A549 (cell line): Measurements from ENCODE around the gene TXNRD2. TPM values are rescaled to one million over a fixed set of nuclear protein-coding genes. Genes with fewer than 3 reads are reported as not detected.

ENCODE experiments used
- ATAC-seq, 2 experiments: fragments of 200-7000 bp in 1 of 2; fragments of >200 bp in 1 of 2; cut with Nextera tagmentation in 1 of 2; cut with Tn5 transposase in 1 of 2; 3 replicates each; pipeline versions ENCODE4 v1.8.0 to v1.9.1; 2018 to 2020; ENCODE audit warnings: mild to moderate bottlenecking in 1 of 2, moderate library complexity in 1 of 2
- CTCF ChIA-PET: fragments of 300-600 bp; sonication (Branson Sonifier 250); formaldehyde crosslinking; extraction: SDS; loops from one replicate; lab custom pipeline; 2021; ENCODE audit warnings: antibody characterized with exemption, inconsistent platforms; lab: Yijun Ruan, JAX
- POLR2A ChIA-PET: fragments of 350-600 bp; formaldehyde crosslinking; extraction: SDS; loops from one replicate; lab custom pipeline; 2021; ENCODE audit warnings: antibody characterized with exemption, inconsistent platforms; lab: Yijun Ruan, JAX
- DNase-seq, 2 experiments: peaks; one replicate each; pipeline versions ENCODE4 v3.0.0 to v3.0.0-alpha.2; 2011 to 2016; ENCODE audit warnings: low read depth in 1 of 2, low spot score in 1 of 2
- FAIRE-seq: peaks from 2 replicates; lab custom pipeline; 2011; peaks lifted over from hg19 to GRCh38; lab: Jason Lieb, UNC
- H3K27ac ChIP-seq, 2 experiments: fragments of >200 bp; sonication (Bioruptor Twin); formaldehyde crosslinking; 3 replicates each; pipeline ENCODE4 v1.5.1; 2016 to 2017
- H3K4me1 ChIP-seq: fragments of >200 bp; sonication (Bioruptor Twin); formaldehyde crosslinking; 3 replicates; pipeline ENCODE4 v1.6.1; 2016
- H3K4me2 ChIP-seq: fragments of >200 bp; sonication (Bioruptor Twin); formaldehyde crosslinking; 3 replicates; pipeline ENCODE4 v1.6.1; 2016
- H3K4me3 ChIP-seq: fragments of >200 bp; sonication (Bioruptor Twin); formaldehyde crosslinking; 3 replicates; pipeline ENCODE4 v1.5.1; 2016
- H3K9me3 ChIP-seq: fragments of >200 bp; sonication (Bioruptor Twin); formaldehyde crosslinking; 3 replicates; pipeline ENCODE4 v1.6.1; 2016
- BHLHE40 ChIP-seq: IDR thresholded peaks from 2 replicates; pipeline ENCODE4 v1.6.1; 2012; ENCODE audit warnings: low read depth, low read length, inconsistent platforms
- CEBPB ChIP-seq, 2 experiments: fragments of >200 bp in 1 of 2; sonication (Bioruptor Twin) in 1 of 2; formaldehyde crosslinking in 1 of 2; IDR thresholded peaks; 2 replicates each; pipeline ENCODE4 v1.6.1; 2012 to 2016
- CHD2 ChIP-seq: fragments of 150-350 bp; IDR thresholded peaks from 2 replicates; pipeline ENCODE4 v1.6.1; 2014; ENCODE audit warnings: low read length; ENCODE audit not compliant: partially characterized antibody
- CTCF ChIP-seq: fragments of >200 bp; sonication (Bioruptor Twin); formaldehyde crosslinking; IDR thresholded peaks from 3 replicates; pipeline ENCODE4 v1.5.1; 2016
- FOSB ChIP-seq: fragments of 250-450 bp; sonication (Bioruptor Pico); IDR thresholded peaks from 2 replicates; pipeline ENCODE4 v1.5.0; 2020; ENCODE audit warnings: mild to moderate bottlenecking, moderate library complexity
- FOXS1 ChIP-seq: fragments of 250-450 bp; sonication (Bioruptor Pico); IDR thresholded peaks from 2 replicates; pipeline ENCODE4 v1.5.0; 2020; ENCODE audit warnings: mild to moderate bottlenecking, moderate library complexity
- HOXA7 ChIP-seq: fragments of 250-450 bp; sonication (Bioruptor Pico); IDR thresholded peaks from 2 replicates; pipeline ENCODE4 v1.5.0; 2020; ENCODE audit warnings: mild to moderate bottlenecking, moderate library complexity
- KDM5A ChIP-seq: fragments of 200-600 bp; sonication (generic); IDR thresholded peaks from 2 replicates; pipeline ENCODE4 v1.6.1; 2016; ENCODE audit warnings: antibody characterized with exemption, mild to moderate bottlenecking
- NR3C1 ChIP-seq: fragments of >200 bp; sonication (Bioruptor Twin); formaldehyde crosslinking; IDR thresholded peaks from 3 replicates; pipeline ENCODE4 v1.6.1; 2017
- PBX3 ChIP-seq: IDR thresholded peaks from 2 replicates; pipeline ENCODE4 v1.6.1; 2012
- PHF8 ChIP-seq: fragments of 200-600 bp; sonication (generic); IDR thresholded peaks from 2 replicates; pipeline ENCODE4 v1.6.1; 2016; ENCODE audit warnings: low read depth, mild to moderate bottlenecking, antibody characterized with exemption, moderate library complexity, borderline replicate concordance
- RAD21 ChIP-seq, 2 experiments: fragments of >200 bp in 1 of 2; sonication (Bioruptor Twin) in 1 of 2; formaldehyde crosslinking in 1 of 2; IDR thresholded peaks in 1 of 2; conservative IDR thresholded peaks in 1 of 2; 2 replicates in 1 of 2; 3 replicates in 1 of 2; pipeline ENCODE4 v1.6.1; 2012 to 2018; ENCODE audit warnings: inconsistent platforms in 1 of 2
- RCOR1 ChIP-seq: fragments of 150-350 bp; IDR thresholded peaks from 2 replicates; pipeline ENCODE4 v1.6.1; 2014; ENCODE audit warnings: antibody characterized with exemption, low read length, low read depth
- REST ChIP-seq: fragments of 200-600 bp; sonication (generic); IDR thresholded peaks from 2 replicates; pipeline ENCODE4 v1.6.1; 2016; ENCODE audit warnings: antibody characterized with exemption, mild to moderate bottlenecking, moderate library complexity
- USF2 ChIP-seq: fragments of 450-650 bp; IDR thresholded peaks from 2 replicates; pipeline ENCODE4 v1.6.1; 2014; ENCODE audit warnings: antibody characterized with exemption
- ZNF302 ChIP-seq: fragments of 250-450 bp; sonication (Bioruptor Pico); IDR thresholded peaks from 2 replicates; pipeline ENCODE4 v1.9.0; 2021; ENCODE audit warnings: inconsistent platforms, mild to moderate bottlenecking, moderate library complexity
- WGBS: methylation state at CpG from one replicate; pipeline ENCODE4 v1.1.6; 2017; ENCODE audit errors: missing lambda C conversion rate; 5-methylcytosine and 5-hydroxymethylcytosine counted together
- polyA plus RNA-seq, 4 experiments: library from polyadenylated mRNA; depleted of rRNA in 3 of 4; stranded (reverse); fragments of >200 nt; fragmentation: RNase III in 1 of 4; extraction: RNeasy Plus Mini Kit Qiagen cat#74134 plus additional on column Dnase treatment in 1 of 4; gene quantifications; 2 replicates in 3 of 4; 3 replicates in 1 of 4; pipeline ENCODE4 v1.2.3, GENCODE V29; 2011 to 2017

The TXNRD2 gene
- polyA plus RNA-seq, 2 of the 4 experiments (the other 2 are of a cell fraction), result 16.3 to 25.6 TPM

GRCh38 chr22:19859861-19860510 lies 81.6 kb downstream of the TXNRD2 start:
- Histone ChIP-seq H3K9me3 (no peaks in the 10 kb centered on the region), H3K27ac (no peak overlapping the region), H3K4me2 (no peak overlapping the region), H3K4me3 (no peak overlapping the region), H3K4me1 (peaks cover 4% of the 10 kb centered on the region; the same call in 1 of the 3 replicates)
- DNase-seq (no peak), FAIRE-seq (no peak), ATAC-seq (no peak)
- CTCF ChIA-PET, result interaction anchor here (0.6 kb wide), 1 partner anchor 106 kb away, joined by 3 read pairs; no protein-coding TSS in a partner anchor
- POLR2A ChIA-PET, result no interaction called here
- TF ChIP-seq BHLHE40 (no peak), CHD2 (no peak), NR3C1 (no peak), CEBPB (IDR thresholded peaks at IDR 0.05) (no peak), PBX3 (no peak), CTCF (no peak), ZNF302 (CRISPR knock-in tag) (no peak), RCOR1 (no peak), REST (no peak), HOXA7 (CRISPR knock-in tag) (no peak), PHF8 (no peak), FOSB (CRISPR knock-in tag) (no peak), FOXS1 (CRISPR knock-in tag) (no peak), USF2 (no peak)
- 90% methylated on average over 8 of the region's 8 CpGs for WGBS

- FAIRE-seq (no peak), ATAC-seq (no peak), DNase-seq (no peak)
- CTCF ChIA-PET, result no interaction called here
- no peak overlapping the region for H3K4me3 ChIP-seq
- WGBS, result 95% methylated on average over 3 of the region's 3 CpGs
- no peaks in the 10 kb centered on the region for H3K9me3 ChIP-seq
- H3K4me1 ChIP-seq, result peaks cover 17% of the 10 kb centered on the region; the same call in 2 of the 3 replicates
- no peak overlapping the region for H3K4me2 ChIP-seq
- TF ChIP-seq KDM5A (no peak), RAD21 (conservative IDR thresholded peaks at IDR 0.05 in 1 of 2, IDR thresholded peaks at IDR 0.05 in 1 of 2) (no peak)
- TF ChIP-seq, all 56 proteins: peak for 0
- POLR2A ChIA-PET, result no interaction called here
- no peak overlapping the region for H3K27ac ChIP-seq
Observed at GRCh38 chr22:19857382-19857781, 84.2 kb downstream of the TXNRD2 start.
